ENCODE results near the gene CD101. TPM values are rescaled to one million over a fixed set of nuclear protein-coding genes. Genes with fewer than 3 reads are reported as not detected.

The CD101 gene
- total RNA-seq, 1 donor from 2014 or later, result 0.53 TPM

GRCh38 chr1:117051224-117052064, 49.9 kb downstream of the CD101 start:
- no peak for FAIRE-seq
- no peak for TF ChIP-seq CTCF (IDR thresholded peaks at IDR 0.05; ENCODE audit: insufficient read depth, low read length, severe bottlenecking)
- H3K4me3 ChIP-seq (ENCODE audit: low read depth, low read length), result no peak overlapping the region

GRCh38 chr1:117054068-117054467, 52.5 kb downstream of the CD101 start:
- no peak overlapping the region for H3K4me3 ChIP-seq (ENCODE audit: low read depth, low read length)
- no peak for FAIRE-seq
- TF ChIP-seq CTCF (IDR thresholded peaks at IDR 0.05; ENCODE audit: insufficient read depth, low read length, severe bottlenecking), result no peak
- H3K27me3 ChIP-seq (ENCODE audit: control insufficient read depth, insufficient read depth, low read length), result no peaks in the 10 kb centered on the region
- DNase-seq (ENCODE audit: low read depth), result no peak
- no peaks in the 10 kb centered on the region for H3K36me3 ChIP-seq (ENCODE audit: control insufficient read depth, insufficient read depth, low read length)

More at GRCh38 chr1:117051224-117052064, 49.9 kb downstream of the CD101 start:
- Histone ChIP-seq H3K36me3 (ENCODE audit: control insufficient read depth, insufficient read depth, low read length) (no peaks in the 10 kb centered on the region), H3K27me3 (ENCODE audit: control insufficient read depth, insufficient read depth, low read length) (no peaks in the 10 kb centered on the region)
- DNase-seq (ENCODE audit: low read depth), result peak; percentile 47

GRCh38 chr1:117058810-117059209, 57.2 kb downstream of the CD101 start:
- FAIRE-seq (no peak), DNase-seq (ENCODE audit: low read depth) (no peak)
- no peaks in the 10 kb centered on the region for H3K27me3 ChIP-seq (ENCODE audit: control insufficient read depth, insufficient read depth, low read length)
- TF ChIP-seq CTCF (IDR thresholded peaks at IDR 0.05; ENCODE audit: insufficient read depth, low read length, severe bottlenecking), result no peak
- no peaks in the 10 kb centered on the region for H3K36me3 ChIP-seq (ENCODE audit: control insufficient read depth, insufficient read depth, low read length)
- peak overlapping the region; percentile 54 for H3K4me3 ChIP-seq (ENCODE audit: low read depth, low read length)

GRCh38 chr1:117059334-117059677, 57.7 kb downstream of the CD101 start:
- Histone ChIP-seq H3K36me3 (ENCODE audit: control insufficient read depth, insufficient read depth, low read length) (no peaks in the 10 kb centered on the region), H3K27me3 (ENCODE audit: control insufficient read depth, insufficient read depth, low read length) (no peaks in the 10 kb centered on the region), H3K4me3 (ENCODE audit: low read depth, low read length) (peak overlapping the region; percentile 54)
- DNase-seq (ENCODE audit: low read depth), result no peak
- no peak for TF ChIP-seq CTCF (IDR thresholded peaks at IDR 0.05; ENCODE audit: insufficient read depth, low read length, severe bottlenecking)
- no peak for FAIRE-seq

- DNase-seq (ENCODE audit: low read depth), result peak; percentile 99
- TF ChIP-seq CTCF (IDR thresholded peaks at IDR 0.05; ENCODE audit: insufficient read depth, low read length, severe bottlenecking), result no peak
- FAIRE-seq, result no peak
- Histone ChIP-seq H3K27me3 (ENCODE audit: control insufficient read depth, insufficient read depth, low read length) (no peaks in the 10 kb centered on the region), H3K36me3 (ENCODE audit: control insufficient read depth, insufficient read depth, low read length) (no peaks in the 10 kb centered on the region), H3K4me3 (ENCODE audit: low read depth, low read length) (peak within 1 kb of the TSS; percentile 54)
Measured at GRCh38 chr1:117059678-117060440, 58.3 kb downstream of the CD101 start, which contains the start of gene TTF2. Gene TTF2, plus strand, starts transcription at chr1:117060326. Its CDS starts 21 bp downstream, at chr1:117060347.

Measured in bronchial epithelial cell (primary cell).